Muscle of leg (tissue), 11 donors: ENCODE data around the gene PPP1R37. TPM values are rescaled to one million over a fixed set of nuclear protein-coding genes. Genes with fewer than 3 reads are reported as not detected.
A peak's percentile ranks its signal among the peaks of the same experiment; 100 is the strongest.

Source experiments
- DNase-seq: peaks from one replicate; pipeline ENCODE4 v3.0.0; 2013
- H3K27ac ChIP-seq: one replicate; pipeline ENCODE4 v1.5.1; 2013; ENCODE audit warnings: mild to moderate bottlenecking, low read length, control low read depth
- H3K27me3 ChIP-seq: one replicate; pipeline ENCODE4 v1.6.1; 2013; ENCODE audit warnings: low read length; ENCODE audit not compliant: control insufficient read depth, insufficient read depth
- H3K36me3 ChIP-seq: one replicate; pipeline ENCODE4 v1.6.1; 2013; ENCODE audit warnings: low read length; ENCODE audit not compliant: control insufficient read depth, insufficient read depth
- H3K4me1 ChIP-seq: one replicate; pipeline ENCODE4 v1.6.1; 2013; ENCODE audit warnings: low read length; ENCODE audit not compliant: control insufficient read depth, insufficient read depth
- H3K4me3 ChIP-seq: one replicate; pipeline ENCODE4 v1.5.1; 2013; ENCODE audit warnings: low read length, control low read depth
- H3K9me3 ChIP-seq: replicated peaks from 2 replicates; pipeline ENCODE4 v1.6.1; 2013; ENCODE audit warnings: low read depth, low read length; ENCODE audit not compliant: control insufficient read depth
- WGBS: methylation state at CpG from one replicate; pipeline ENCODE4 v1.1.5; 2013; ENCODE audit warnings: missing lambda C conversion rate; ENCODE audit not compliant: insufficient coverage; 5-methylcytosine and 5-hydroxymethylcytosine counted together
- polyA plus RNA-seq, 8 donors: library from polyadenylated mRNA; unstranded; fragments of 120-200 nt; gene quantifications; one replicate each; pipeline versions ENCODE4 v1.2.1 to v1.2.3, GENCODE V29; 2013; ENCODE audit warnings: inconsistent platforms in 1 of 8, low replicate concordance in 1 of 8; ENCODE audit not compliant: insufficient read length in 8 of 8, insufficient read depth in 1 of 8
- total RNA-seq: library from RNA; stranded (reverse); fragments of 120-200 nt; gene quantifications from one replicate; pipeline ENCODE4 v1.2.4, GENCODE V29; 2013

The PPP1R37 gene
- total and polyA plus RNA-seq, 9 donors, result 19.4 to 29.3 (median 23.0) TPM

DNA sequence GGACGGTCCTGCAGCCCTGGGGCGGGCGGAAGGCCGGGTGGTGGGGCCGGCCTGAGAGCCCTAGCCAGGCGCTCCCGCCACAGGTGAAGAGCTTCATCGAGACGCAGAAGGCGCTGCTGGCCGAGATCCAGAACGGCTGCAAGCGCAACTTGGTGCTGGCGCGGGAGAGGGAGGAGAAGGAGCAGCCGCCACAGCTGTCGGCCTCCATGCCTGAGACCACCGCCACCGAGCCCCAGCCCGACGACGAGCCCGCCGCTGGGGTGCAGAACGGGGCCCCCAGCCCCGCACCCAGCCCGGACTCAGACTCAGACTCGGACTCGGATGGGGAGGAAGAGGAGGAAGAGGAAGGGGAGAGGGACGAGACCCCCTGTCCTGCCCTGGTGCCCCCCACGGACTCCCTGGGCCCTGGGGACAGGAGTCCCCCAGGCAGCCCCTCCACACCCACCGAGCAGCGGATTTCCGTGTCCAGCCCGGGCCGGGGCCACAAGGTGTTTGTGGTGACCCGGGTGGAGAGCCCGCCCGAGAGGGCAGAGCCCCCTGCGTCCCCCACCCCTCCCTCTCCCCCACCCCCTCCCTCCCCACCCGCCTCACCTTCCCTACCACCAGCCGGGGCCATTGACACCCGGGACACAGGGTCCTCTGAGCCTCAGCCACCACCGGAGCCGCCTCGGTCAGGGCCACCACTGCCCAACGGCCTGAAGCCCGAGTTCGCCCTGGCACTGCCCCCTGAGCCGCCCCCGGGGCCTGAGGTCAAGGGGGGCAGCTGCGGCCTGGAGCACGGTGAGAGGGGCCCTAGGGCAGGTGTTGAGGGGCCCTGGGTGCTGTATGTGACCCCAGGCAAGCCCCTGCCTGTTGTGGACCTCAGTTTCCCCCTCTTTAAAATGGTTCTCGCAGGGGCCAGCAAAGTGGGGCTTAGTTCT is 52.6 kb downstream of the PPP1R37 start:
- no peak overlapping the region for H3K27ac ChIP-seq
- 90% methylated on average over 38 of the region's 54 CpGs for WGBS

DNA sequence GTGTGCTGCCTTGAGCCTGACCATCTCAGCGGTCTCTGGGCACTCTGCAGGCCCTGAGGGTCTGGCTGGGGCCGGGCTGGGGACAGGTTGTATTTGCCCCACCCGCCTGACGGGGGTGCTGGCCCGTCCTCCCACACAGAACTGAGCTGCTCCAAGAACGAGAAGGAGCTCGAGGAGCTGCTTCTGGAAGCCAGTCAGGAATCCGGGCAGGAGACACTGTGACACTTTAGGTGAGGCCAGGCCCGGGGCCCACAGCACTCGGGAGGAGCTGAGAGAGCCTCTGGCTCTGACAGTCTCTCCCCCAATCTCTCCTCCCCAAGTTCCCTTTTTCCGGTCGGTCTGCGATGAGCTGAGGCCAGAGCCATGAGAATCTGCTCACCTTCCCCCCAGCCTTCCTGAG is 53.3 kb downstream of the PPP1R37 start:
- Histone ChIP-seq H3K36me3 (peaks cover 54% of the 10 kb centered on the region), H3K27me3 (peaks cover 10% of the 10 kb centered on the region), H3K4me1 (no peaks in the 10 kb centered on the region), H3K27ac (no peak overlapping the region), H3K9me3 (no peaks in the 10 kb centered on the region), H3K4me3 (no peak overlapping the region)
- no peak for DNase-seq
- WGBS, result 48% methylated on average over 9 of the region's 13 CpGs

More for the DNA sequence above, 52.6 kb downstream of the PPP1R37 start:
- no peaks in the 10 kb centered on the region for H3K9me3 ChIP-seq
- no peak for DNase-seq
- peaks cover 3% of the 10 kb centered on the region for H3K27me3 ChIP-seq
- no peak overlapping the region for H3K4me3 ChIP-seq
- H3K36me3 ChIP-seq, result peaks cover 60% of the 10 kb centered on the region
- no peaks in the 10 kb centered on the region for H3K4me1 ChIP-seq

DNA sequence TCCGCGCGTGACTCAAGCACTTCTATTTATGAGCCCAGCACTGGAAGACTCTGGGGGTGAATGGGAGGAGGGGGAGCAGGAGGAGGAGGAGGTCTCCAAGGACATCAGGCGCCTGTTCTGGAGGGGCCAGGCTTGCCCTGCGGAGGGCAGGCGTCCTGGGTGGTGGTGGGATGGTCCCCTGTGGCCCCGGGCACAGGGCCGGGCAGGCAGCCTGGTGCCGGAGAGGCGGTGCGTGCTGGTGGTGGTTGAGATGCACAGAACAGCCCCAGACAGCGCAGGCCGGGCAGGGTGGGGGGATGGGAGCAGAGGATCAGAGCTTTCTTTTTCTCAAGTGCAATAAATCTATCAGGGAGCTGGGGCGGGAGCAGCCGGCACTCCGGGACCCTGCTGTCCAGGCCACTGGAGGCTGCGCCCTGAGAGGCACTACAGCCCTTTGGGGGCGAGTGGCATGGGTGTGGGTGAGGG is 53.8 kb downstream of the PPP1R37 start:
- Histone ChIP-seq H3K36me3 (peaks cover 48% of the 10 kb centered on the region), H3K9me3 (no peaks in the 10 kb centered on the region), H3K4me3 (no peak overlapping the region), H3K27ac (no peak overlapping the region), H3K27me3 (peaks cover 16% of the 10 kb centered on the region), H3K4me1 (peaks cover 3% of the 10 kb centered on the region)
- 44% methylated on average over 10 of the region's 18 CpGs for WGBS
- DNase-seq, result no peak

DNA sequence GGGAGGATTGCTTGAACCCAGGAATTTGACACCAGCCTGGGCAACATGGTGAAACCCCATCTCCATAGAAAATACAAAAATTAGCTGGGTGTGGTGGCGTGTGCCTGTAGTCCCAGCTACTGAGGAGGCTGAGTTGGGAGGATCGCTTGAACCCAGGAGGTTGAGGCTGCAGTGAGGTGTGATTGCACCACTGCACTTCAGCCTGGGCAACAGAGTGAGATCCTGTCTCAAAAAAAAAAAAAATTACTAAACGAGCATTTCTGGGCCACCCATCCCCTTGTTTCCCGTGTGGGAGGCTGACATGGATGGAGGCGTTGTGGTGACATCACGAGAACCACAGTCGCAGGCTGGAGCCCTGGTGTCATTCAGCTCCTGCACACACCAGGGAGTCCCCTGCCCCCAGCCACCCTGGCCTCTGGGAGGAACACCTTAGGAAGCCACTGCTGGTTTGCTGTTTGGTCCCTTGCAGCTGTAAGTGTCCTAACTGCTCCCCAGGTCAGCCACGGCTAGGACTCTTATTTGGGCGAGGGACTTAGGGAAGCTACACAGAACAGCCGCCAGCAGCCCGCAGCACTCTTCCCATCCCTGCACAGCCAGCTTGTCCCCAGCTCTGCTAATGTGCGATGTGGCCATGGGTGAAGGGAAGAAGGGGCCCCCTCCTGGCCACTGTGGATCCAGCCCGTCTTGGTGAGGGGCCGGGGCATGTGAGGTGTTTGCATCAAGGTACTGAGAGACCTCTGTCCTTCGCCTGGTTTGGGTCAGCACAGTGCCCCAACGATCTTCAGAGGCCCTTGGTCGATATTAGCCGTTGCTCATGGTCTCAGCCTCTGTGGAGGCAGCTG is 55.1 kb downstream of the PPP1R37 start:
- WGBS, result 70% methylated on average over 15 of the region's 18 CpGs
- Histone ChIP-seq H3K36me3 (peaks cover 39% of the 10 kb centered on the region), H3K27me3 (peaks cover 28% of the 10 kb centered on the region), H3K27ac (no peak overlapping the region), H3K9me3 (no peaks in the 10 kb centered on the region), H3K4me1 (peaks cover 15% of the 10 kb centered on the region), H3K4me3 (no peak overlapping the region)
- no peak for DNase-seq

DNA sequence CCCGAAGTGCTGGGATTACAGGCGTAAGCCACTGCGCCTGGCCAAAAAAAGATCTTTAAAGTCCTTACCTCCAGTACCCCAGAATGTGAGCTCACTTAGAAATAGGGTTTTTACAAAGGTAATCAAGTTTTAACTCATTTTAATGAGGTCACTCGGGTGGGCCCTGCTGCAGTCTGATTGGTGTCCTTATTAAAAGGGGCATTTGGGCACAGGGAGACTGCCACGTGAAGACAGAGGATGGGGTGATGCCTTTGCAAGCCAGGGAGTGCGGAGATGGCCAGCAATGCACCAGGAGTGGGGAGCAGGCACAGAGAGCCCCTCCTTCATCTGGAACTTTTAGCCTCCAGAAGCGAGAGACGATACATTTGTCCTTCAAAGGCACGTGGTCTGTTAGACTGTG is 56.1 kb downstream of the PPP1R37 start:
- Histone ChIP-seq H3K9me3 (no peaks in the 10 kb centered on the region), H3K36me3 (peaks cover 31% of the 10 kb centered on the region), H3K4me3 (no peak overlapping the region), H3K27me3 (peaks cover 39% of the 10 kb centered on the region), H3K27ac (no peak overlapping the region), H3K4me1 (peaks cover 25% of the 10 kb centered on the region)
- DNase-seq, result no peak
- 69% methylated on average over 3 of the region's 9 CpGs for WGBS

DNA sequence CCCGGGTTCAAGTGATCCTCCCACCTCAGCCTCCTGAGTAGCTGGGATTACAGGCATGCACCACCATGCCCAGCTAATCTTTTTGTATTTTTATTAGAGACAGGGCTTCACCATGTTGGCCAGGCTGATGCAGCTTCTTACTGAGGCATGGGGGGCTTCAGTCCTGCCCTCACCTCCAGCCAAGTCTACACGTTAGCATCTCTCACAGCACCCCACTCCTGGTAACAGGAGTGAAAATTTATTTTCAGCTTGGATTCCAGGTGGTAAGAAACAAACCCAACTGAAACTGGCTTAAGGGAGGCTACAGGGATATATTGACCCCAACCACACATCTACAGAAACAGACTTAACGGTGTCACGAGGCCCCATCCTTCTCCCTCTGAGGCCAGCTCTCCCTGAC is 57.2 kb downstream of the PPP1R37 start:
- Histone ChIP-seq H3K27ac (no peak overlapping the region), H3K36me3 (peaks cover 22% of the 10 kb centered on the region), H3K27me3 (peaks cover 47% of the 10 kb centered on the region), H3K4me3 (no peak overlapping the region), H3K9me3 (no peaks in the 10 kb centered on the region), H3K4me1 (peaks cover 27% of the 10 kb centered on the region)
- no peak for DNase-seq
- WGBS, result 93% methylated on average over 4 of the region's 4 CpGs

DNA sequence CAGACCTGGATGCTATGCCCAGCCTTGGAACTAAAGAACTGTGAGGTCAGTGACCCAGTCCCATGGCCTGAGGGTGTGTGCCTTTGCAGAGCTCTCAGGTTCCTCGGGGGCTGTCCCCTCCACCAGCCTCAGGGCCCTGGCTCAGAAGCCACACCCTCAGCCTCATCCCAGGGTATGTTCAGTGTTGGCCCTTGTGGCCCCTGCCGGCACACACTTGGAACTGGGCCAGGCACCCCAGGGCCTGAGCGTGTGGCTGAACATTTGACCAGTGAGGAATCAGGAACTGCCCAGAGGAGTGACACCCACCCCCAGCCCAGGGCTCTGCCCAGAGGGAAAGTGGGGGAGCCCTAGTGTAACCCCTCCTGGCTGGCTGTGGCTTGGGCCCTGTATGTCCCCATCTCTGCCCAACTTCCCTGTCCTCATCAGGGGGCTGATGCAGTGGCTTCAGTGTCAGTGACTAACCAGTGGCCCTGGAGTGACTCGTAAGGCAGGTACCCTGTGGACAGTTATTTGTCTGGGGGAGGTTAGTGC is 57.8 kb downstream of the PPP1R37 start:
- no peak for DNase-seq
- Histone ChIP-seq H3K27ac (no peak overlapping the region), H3K36me3 (peaks cover 18% of the 10 kb centered on the region), H3K9me3 (no peaks in the 10 kb centered on the region), H3K4me3 (no peak overlapping the region), H3K4me1 (peaks cover 27% of the 10 kb centered on the region), H3K27me3 (peaks cover 53% of the 10 kb centered on the region)
- 68% methylated on average over 2 of the region's 4 CpGs for WGBS

DNA sequence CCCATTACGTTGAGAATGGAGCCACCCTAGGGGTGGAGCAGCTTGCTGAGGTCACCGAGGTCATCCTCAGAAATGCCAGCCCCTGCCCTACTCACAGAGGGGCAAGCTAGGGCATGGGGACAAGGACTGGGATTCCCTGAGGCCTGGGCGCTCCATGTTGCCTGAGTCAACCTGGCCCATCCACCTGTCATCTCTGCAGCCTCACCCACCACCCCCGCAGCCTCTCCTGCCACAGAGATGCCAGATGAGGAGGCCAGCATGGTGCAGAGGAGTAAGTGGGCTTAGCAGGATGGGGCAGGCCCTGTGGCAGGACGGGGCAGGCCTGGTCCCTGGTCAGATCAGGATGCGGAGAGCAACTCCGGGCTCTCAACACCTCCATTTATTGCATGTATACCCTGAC is 58.3 kb downstream of the PPP1R37 start:
- Histone ChIP-seq H3K27ac (no peak overlapping the region), H3K4me3 (no peak overlapping the region), H3K27me3 (peaks cover 58% of the 10 kb centered on the region), H3K4me1 (peaks cover 27% of the 10 kb centered on the region), H3K9me3 (no peaks in the 10 kb centered on the region), H3K36me3 (peaks cover 13% of the 10 kb centered on the region)
- DNase-seq, result no peak
- 86% methylated on average over 5 of the region's 7 CpGs for WGBS

DNA sequence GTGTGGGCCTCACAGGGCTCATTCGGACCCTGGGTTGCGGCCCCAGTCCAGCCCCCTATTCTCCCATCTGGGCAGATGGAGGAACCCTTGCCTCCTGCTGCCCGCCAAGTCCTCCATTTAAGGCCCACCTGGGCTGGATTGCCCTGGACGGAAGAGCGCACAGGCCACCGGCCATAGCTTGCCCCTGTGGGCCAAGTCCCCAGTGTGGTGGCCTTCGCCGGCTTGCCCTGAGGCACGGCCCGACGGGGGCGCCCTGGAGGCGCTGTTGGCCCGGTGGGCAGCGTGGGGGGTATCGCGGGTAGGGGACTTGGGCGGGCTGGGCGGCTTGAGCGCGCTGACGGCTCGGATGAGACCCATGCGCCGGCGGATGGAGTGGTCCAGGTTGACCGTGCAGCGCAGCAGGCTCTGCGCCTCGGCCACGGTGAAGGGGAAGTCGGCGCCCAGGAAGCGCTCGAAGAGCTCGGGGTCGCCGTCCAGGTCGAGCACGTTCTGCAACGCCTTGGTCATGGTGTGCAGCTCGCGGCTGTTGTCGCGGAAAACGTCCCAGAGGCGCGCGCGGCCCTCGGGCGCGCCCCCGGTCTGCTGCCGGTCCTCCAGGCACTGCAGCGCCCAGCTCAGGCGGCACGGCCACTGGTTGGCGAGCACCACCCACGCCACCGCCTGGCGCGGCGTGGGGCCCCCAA is 59.0 kb downstream of the PPP1R37 start:
- Histone ChIP-seq H3K27ac (no peak overlapping the region), H3K9me3 (no peaks in the 10 kb centered on the region), H3K36me3 (peaks cover 7% of the 10 kb centered on the region), H3K4me3 (peak overlapping the region; percentile 21), H3K4me1 (peaks cover 27% of the 10 kb centered on the region), H3K27me3 (peaks cover 63% of the 10 kb centered on the region)
- WGBS, result 9% methylated on average over 64 of the region's 64 CpGs
- DNase-seq, result no peak
